K562 (cell line): ENCODE data around the gene SERPINE2. TPM values are rescaled to one million over a fixed set of nuclear protein-coding genes. Genes with fewer than 3 reads are reported as not detected.

Source experiments
- CAMTA2 ChIP-seq: fragments of 250-450 bp; sonication (Bioruptor Pico); conservative IDR thresholded peaks from 2 replicates; pipeline ENCODE4 v1.5.1; 2022
- CBFA2T3 ChIP-seq: fragments of 450-650 bp; IDR thresholded peaks from 2 replicates; pipeline ENCODE4 v1.6.1; 2017
- DMBX1 ChIP-seq: fragments of 250-450 bp; sonication (Bioruptor Pico); IDR thresholded peaks from 2 replicates; pipeline ENCODE4 v1.8.0; 2022; ENCODE audit warnings: inconsistent platforms, mild to moderate bottlenecking, moderate library complexity, borderline replicate concordance
- ELF2 ChIP-seq: fragments of 250-450 bp; sonication (Bioruptor Pico); IDR thresholded peaks from 2 replicates; pipeline ENCODE4 v1.5.0; 2021; ENCODE audit warnings: mild to moderate bottlenecking
- ERF ChIP-seq: fragments of 450-650 bp; formaldehyde crosslinking; IDR thresholded peaks from 2 replicates; pipeline ENCODE4 v1.4.0; 2020; ENCODE audit warnings: mild to moderate bottlenecking, mixed read lengths
- FOXA1 ChIP-seq: fragments of 450-650 bp; IDR thresholded peaks from 2 replicates; pipeline ENCODE4 v1.6.1; 2016; ENCODE audit warnings: mild to moderate bottlenecking, borderline replicate concordance
- FOXK2 ChIP-seq, 2 experiments: fragments of 450-650 bp; IDR thresholded peaks in 1 of 2; conservative IDR thresholded peaks in 1 of 2; 2 replicates each; pipeline ENCODE4 v1.6.1; 2016; ENCODE audit warnings: low read depth in 2 of 2, mild to moderate bottlenecking in 1 of 2
- HNRNPL ChIP-seq: fragments of 200-400 bp; formaldehyde crosslinking; IDR thresholded peaks from 2 replicates; pipeline ENCODE4 v1.6.1; 2017; ENCODE audit warnings: low read depth, mild to moderate bottlenecking, low read length
- IRF2 ChIP-seq: sonication (generic); formaldehyde crosslinking; IDR thresholded peaks from 2 replicates; pipeline ENCODE4 v1.8.1; 2022; ENCODE audit warnings: mild to moderate bottlenecking, missing genetic modification reagents
- KAT8 ChIP-seq: fragments of 450-650 bp; IDR thresholded peaks from 2 replicates; pipeline ENCODE4 v1.6.1; 2016; ENCODE audit warnings: low read depth, mild to moderate bottlenecking
- KLF16 ChIP-seq: IDR thresholded peaks from 2 replicates; pipeline ENCODE4 v1.6.1; 2016; ENCODE audit warnings: antibody characterized with exemption
- MCM2 ChIP-seq: fragments of 450-650 bp; IDR thresholded peaks from 2 replicates; pipeline ENCODE4 v1.6.1; 2017; ENCODE audit warnings: low read depth, mild to moderate bottlenecking
- NCOA1 ChIP-seq: fragments of 450-650 bp; IDR thresholded peaks from 2 replicates; pipeline ENCODE4 v1.6.1; 2016; ENCODE audit warnings: low read depth
- NFE2L1 ChIP-seq: fragments of 450-650 bp; IDR thresholded peaks from 2 replicates; pipeline ENCODE4 v1.6.1; 2016; ENCODE audit warnings: missing genetic modification characterization, low read depth, mild to moderate bottlenecking, missing compliant biosample characterization, moderate library complexity, borderline replicate concordance
- RBM22 ChIP-seq: fragments of 200-400 bp; formaldehyde crosslinking; IDR thresholded peaks from 2 replicates; pipeline ENCODE4 v1.6.1; 2018; ENCODE audit warnings: low read length, low read depth; ENCODE audit not compliant: poor library complexity, severe bottlenecking
- SIN3B ChIP-seq: fragments of 450-650 bp; IDR thresholded peaks from 2 replicates; pipeline ENCODE4 v1.6.1; 2017; ENCODE audit warnings: low read depth, mild to moderate bottlenecking, moderate library complexity
- ZHX1 ChIP-seq: fragments of 150-350 bp; conservative IDR thresholded peaks from 2 replicates; pipeline ENCODE4 v1.6.1; 2014; ENCODE audit warnings: low read length
- ZNF316 ChIP-seq: fragments of 450-650 bp; IDR thresholded peaks from 2 replicates; pipeline ENCODE4 v1.6.1; 2016
- ZNF398 ChIP-seq: fragments of 250-450 bp; sonication (Bioruptor Pico); IDR thresholded peaks from 2 replicates; pipeline ENCODE4 v1.8.0; 2021; ENCODE audit warnings: moderate library complexity, mild to moderate bottlenecking, inconsistent platforms
- polyA plus RNA-seq, 8 experiments: library from polyadenylated mRNA; depleted of rRNA in 4 of 8; stranded (reverse) in 5 of 8; unstranded in 3 of 8; fragments of >200 nt; fragmentation: Nextera tagmentation in 2 of 8; fragmentation: Illumina TruSeq in 1 of 8; extraction: Ambion mirVana in 2 of 8; extraction: Trizol in 1 of 8; gene quantifications; 2 replicates each; pipeline versions ENCODE4 v1.2.1 to v1.2.3, GENCODE V29; 2011 to 2014; ENCODE audit warnings: inconsistent platforms in 1 of 8, missing spikeins in 1 of 8
- total RNA-seq, 7 experiments: library from RNA; depleted of rRNA in 6 of 7; stranded (reverse); fragments of >200 nt in 6 of 7; fragmentation: Illumina TruSeq in 2 of 7; extraction: Trizol in 2 of 7; gene quantifications; 2 replicates each; pipeline versions ENCODE4 v1.2.1 to v1.2.3, GENCODE V29; 2011 to 2021; ENCODE audit warnings: low replicate concordance in 1 of 7
- TF ChIP-seq, protein P1 (sequence below): IDR thresholded peaks from 2 replicates; pipeline ENCODE4 v1.6.1; 2016; ENCODE audit warnings: missing genetic modification characterization, missing compliant biosample characterization

The SERPINE2 gene
- total and polyA plus RNA-seq, 9 of the 15 experiments (the other 6 are each of a cell fraction or from before 2014, with no cell fraction given) = 0.03 to 0.16 (median 0.13) TPM; not detected in 6

DNA sequence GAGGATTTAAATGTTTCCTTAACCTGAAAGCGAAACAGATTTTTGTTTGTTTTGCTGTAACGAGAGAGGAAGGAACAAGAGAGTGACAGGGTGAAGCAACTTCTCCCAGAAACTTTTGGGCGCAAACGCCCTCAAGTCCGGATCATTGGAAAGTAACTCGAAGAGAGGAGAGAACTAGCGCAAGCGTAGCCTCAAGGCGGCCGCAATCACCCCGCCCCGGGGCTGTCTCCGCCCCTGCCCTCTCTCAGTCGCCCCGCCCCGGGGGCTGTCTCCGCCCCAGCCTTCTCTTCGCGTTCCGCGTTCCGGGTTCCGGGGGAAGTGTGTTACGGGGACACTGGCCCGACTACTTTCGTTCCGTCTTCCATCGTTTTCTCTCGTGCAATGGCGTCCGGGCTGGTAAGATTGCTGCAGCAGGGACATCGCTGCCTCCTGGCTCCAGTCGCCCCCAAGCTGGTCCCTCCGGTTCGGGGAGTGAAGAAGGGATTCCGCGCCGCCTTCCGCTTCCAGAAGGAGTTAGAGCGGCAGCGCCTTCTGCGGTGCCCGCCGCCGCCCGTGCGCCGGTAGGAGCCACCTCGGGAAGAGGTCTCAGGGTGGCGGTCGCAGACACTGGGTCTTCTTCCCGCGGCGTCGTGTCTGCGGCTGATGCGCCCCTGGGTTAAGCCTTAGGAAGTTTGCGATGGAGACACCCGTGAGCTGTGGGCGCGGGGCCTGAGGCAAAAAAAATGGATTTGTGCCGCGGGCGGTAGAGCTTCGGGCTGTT is 81.8 kb downstream of the SERPINE2 start, which contains the start of gene MRPL44 (continued):
- TF ChIP-seq KAT8 (no peak), CAMTA2 (CRISPR knock-in tag) (no peak), IRF2 (CRISPR knock-in tag) (no peak), NFE2L1 (tag) (no peak), RBM22 (peak; percentile 85), ZNF398 (CRISPR knock-in tag) (no peak), KLF16 (no peak), SIN3B (peak; percentile 91), FOXA1 (no peak), ZNF316 (no peak), ZHX1 (peak; percentile 85), CBFA2T3 (no peak), ELF2 (peak; percentile 99), MCM2 (no peak), NCOA1 (peak; percentile 99), DMBX1 (CRISPR knock-in tag) (no peak), ERF (CRISPR knock-in tag) (no peak), FOXK2 (conservative IDR thresholded peaks at IDR 0.05 in 1 of 2, IDR thresholded peaks at IDR 0.05 in 1 of 2; ENCODE audit: low read depth in 2 of 2) (peak in 1 of 2 experiments; percentile 49; a peak in 1 of 4 replicates), HNRNPL (no peak)
- TF ChIP-seq, protein P1, sequence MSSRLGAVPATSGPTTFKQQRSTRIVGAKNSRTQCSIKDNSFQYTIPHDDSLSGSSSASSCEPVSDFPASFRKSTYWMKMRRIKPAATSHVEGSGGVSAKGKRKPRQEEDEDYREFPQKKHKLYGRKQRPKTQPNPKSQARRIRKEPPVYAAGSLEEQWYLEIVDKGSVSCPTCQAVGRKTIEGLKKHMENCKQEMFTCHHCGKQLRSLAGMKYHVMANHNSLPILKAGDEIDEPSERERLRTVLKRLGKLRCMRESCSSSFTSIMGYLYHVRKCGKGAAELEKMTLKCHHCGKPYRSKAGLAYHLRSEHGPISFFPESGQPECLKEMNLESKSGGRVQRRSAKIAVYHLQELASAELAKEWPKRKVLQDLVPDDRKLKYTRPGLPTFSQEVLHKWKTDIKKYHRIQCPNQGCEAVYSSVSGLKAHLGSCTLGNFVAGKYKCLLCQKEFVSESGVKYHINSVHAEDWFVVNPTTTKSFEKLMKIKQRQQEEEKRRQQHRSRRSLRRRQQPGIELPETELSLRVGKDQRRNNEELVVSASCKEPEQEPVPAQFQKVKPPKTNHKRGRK (tag) = no peak
